MM.1S (cell line): ENCODE results near the gene DAPP1.

Source experiments
- CTCF ChIP-seq: fragments of 300-600 bp; sonication (generic); IDR thresholded peaks from 2 replicates; pipeline ENCODE4 v1.5.1; 2016; ENCODE audit warnings: antibody characterized with exemption, low read length, mixed read lengths
- EZH2 ChIP-seq: fragments of 300-600 bp; sonication (generic); optimal IDR thresholded peaks from 2 replicates; pipeline ENCODE3; 2017; ENCODE audit warnings: low read depth, mild to moderate bottlenecking, antibody characterized with exemption, low read length, mixed read lengths

DNA sequence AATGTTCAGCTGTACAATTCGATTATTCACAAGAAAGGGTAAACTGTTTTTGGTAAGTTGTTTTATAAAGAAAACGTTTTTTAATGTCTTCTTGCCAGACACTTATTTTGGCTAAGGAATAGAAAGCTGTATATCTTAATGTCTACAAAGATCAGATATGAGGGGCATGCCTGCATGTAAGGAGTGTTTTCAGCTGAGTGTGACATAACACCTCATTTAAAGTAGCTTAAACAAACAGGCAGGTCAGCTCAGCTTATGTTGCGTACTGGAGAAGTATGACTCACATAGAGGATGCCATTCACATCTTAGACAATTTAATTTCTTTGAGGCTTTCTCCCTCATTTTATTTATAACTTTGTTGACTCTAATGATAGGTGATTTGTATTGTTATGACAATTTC lies 47.2 kb downstream of the DAPP1 start:
- TF ChIP-seq CTCF (no peak), EZH2 (no peak)
